H9 (cell line): Measurements from ENCODE around the gene KANSL1. TPM values are rescaled to one million over a fixed set of nuclear protein-coding genes. Genes with fewer than 3 reads are reported as not detected.

Experiments
- DNase-seq: peaks from one replicate; pipeline ENCODE4 v3.0.0-alpha.2; 2017
- H2AFZ ChIP-seq: one replicate; pipeline ENCODE4 v1.6.1; 2013; ENCODE audit warnings: mild to moderate bottlenecking, low read length, control low read depth, moderate library complexity
- H2AK5ac ChIP-seq: 2 replicates; pipeline ENCODE4 v1.6.1; 2013; ENCODE audit warnings: low read length, control low read depth, mixed read lengths; ENCODE audit not compliant: insufficient read length
- H2BK120ac ChIP-seq: one replicate; pipeline ENCODE4 v1.6.1; 2013; ENCODE audit warnings: low read depth, mild to moderate bottlenecking, low read length, control low read depth, inconsistent platforms; ENCODE audit not compliant: poor library complexity, severe bottlenecking
- H2BK12ac ChIP-seq: 2 replicates; pipeline ENCODE4 v1.6.1; 2013; ENCODE audit warnings: low read length, control low read depth, mixed read lengths, low read depth; ENCODE audit not compliant: insufficient read length
- H2BK15ac ChIP-seq: 2 replicates; pipeline ENCODE4 v1.6.1; 2013; ENCODE audit warnings: low read depth, low read length, control low read depth
- H2BK20ac ChIP-seq: one replicate; pipeline ENCODE4 v1.6.1; 2013; ENCODE audit warnings: low read depth, mild to moderate bottlenecking, low read length, control low read depth, inconsistent platforms; ENCODE audit not compliant: poor library complexity, severe bottlenecking
- H2BK5ac ChIP-seq: 2 replicates; pipeline ENCODE4 v1.6.1; 2013; ENCODE audit warnings: low read length, control low read depth, mixed read lengths; ENCODE audit not compliant: insufficient read length
- H3K14ac ChIP-seq: 2 replicates; pipeline ENCODE4 v1.6.1; 2013; ENCODE audit warnings: low read length, control low read depth; ENCODE audit not compliant: insufficient read depth
- H3K18ac ChIP-seq: 2 replicates; pipeline ENCODE4 v1.6.1; 2013; ENCODE audit warnings: low read depth, mild to moderate bottlenecking, mixed read lengths, low read length, control low read depth; ENCODE audit not compliant: insufficient read length
- H3K23ac ChIP-seq: 2 replicates; pipeline ENCODE4 v1.6.1; 2013; ENCODE audit warnings: low read length, control low read depth, mixed read lengths, low read depth; ENCODE audit not compliant: insufficient read length
- H3K23me2 ChIP-seq: 2 replicates; pipeline ENCODE4 v1.6.1; 2013; ENCODE audit warnings: low read depth, mild to moderate bottlenecking, mixed read lengths, low read length, control low read depth; ENCODE audit not compliant: insufficient read length, poor library complexity, severe bottlenecking
- H3K27ac ChIP-seq: 2 replicates; pipeline ENCODE4 v1.5.1; 2013; ENCODE audit warnings: low read length, control low read depth, mixed read lengths, low read depth; ENCODE audit not compliant: insufficient read length
- H3K27me3 ChIP-seq: 2 replicates; pipeline ENCODE4 v1.6.1; 2013; ENCODE audit warnings: low read length, control low read depth, inconsistent platforms; ENCODE audit not compliant: insufficient read depth
- H3K4ac ChIP-seq: 2 replicates; pipeline ENCODE4 v1.6.1; 2013; ENCODE audit warnings: low read depth, mild to moderate bottlenecking, control low read depth, inconsistent platforms, low read length, moderate library complexity
- H3K4me1 ChIP-seq: 2 replicates; pipeline ENCODE4 v1.6.1; 2013; ENCODE audit warnings: low read length, control low read depth, inconsistent platforms; ENCODE audit not compliant: insufficient read depth
- H3K4me2 ChIP-seq: 2 replicates; pipeline ENCODE4 v1.6.1; 2013; ENCODE audit warnings: low read length, control low read depth, mixed read lengths; ENCODE audit not compliant: insufficient read length, insufficient read depth
- H3K56ac ChIP-seq: 2 replicates; pipeline ENCODE4 v1.6.1; 2013; ENCODE audit warnings: low read depth, mild to moderate bottlenecking, mixed read lengths, low read length, control low read depth; ENCODE audit not compliant: insufficient read length
- H3K79me1 ChIP-seq: 2 replicates; pipeline ENCODE4 v1.6.1; 2013; ENCODE audit warnings: low read depth, mild to moderate bottlenecking, moderate library complexity, low read length, control low read depth, inconsistent platforms; ENCODE audit not compliant: insufficient read depth, poor library complexity, severe bottlenecking
- H3K79me2 ChIP-seq: 2 replicates; pipeline ENCODE4 v1.6.1; 2013; ENCODE audit warnings: low read length, control low read depth, inconsistent platforms; ENCODE audit not compliant: insufficient read depth
- H3K9ac ChIP-seq: 2 replicates; pipeline ENCODE4 v1.6.1; 2013; ENCODE audit warnings: low read length, control low read depth, mixed read lengths; ENCODE audit not compliant: insufficient read length; ENCODE audit errors: extremely low read depth
- H3K9me3 ChIP-seq: one replicate; pipeline ENCODE4 v1.6.1; 2013; ENCODE audit warnings: low read depth, low read length, inconsistent platforms; ENCODE audit not compliant: control insufficient read depth
- H3T11ph ChIP-seq: one replicate; pipeline ENCODE4 v1.6.1; 2013; ENCODE audit warnings: mild to moderate bottlenecking, low read length, control low read depth, inconsistent platforms
- H4K20me1 ChIP-seq: one replicate; pipeline ENCODE4 v1.6.1; 2013; ENCODE audit not compliant: control insufficient read depth, insufficient read length, insufficient read depth
- H4K5ac ChIP-seq: 2 replicates; pipeline ENCODE4 v1.6.1; 2013; ENCODE audit warnings: low read depth, mild to moderate bottlenecking, mixed read lengths, low read length, control low read depth; ENCODE audit not compliant: insufficient read length
- H4K8ac ChIP-seq: replicated peaks from 2 replicates; pipeline ENCODE4 v1.6.1; 2013; ENCODE audit warnings: low read length, control low read depth, mixed read lengths, low read depth; ENCODE audit not compliant: insufficient read length
- H4K91ac ChIP-seq: 2 replicates; pipeline ENCODE4 v1.6.1; 2013; ENCODE audit warnings: low read depth, mild to moderate bottlenecking, moderate library complexity, mixed read lengths, low read length, control low read depth; ENCODE audit not compliant: insufficient read length
- H3K27ac Mint-ChIP-seq, 3 experiments: 2 replicates in 2 of 3; 3 replicates in 1 of 3; pipeline ENCODE4 v1.8.0; 2020 to 2021; ENCODE audit warnings: mixed read lengths in 3 of 3, mild to moderate bottlenecking in 1 of 3, moderate library complexity in 1 of 3
- H3K27me3 Mint-ChIP-seq: 2 replicates; pipeline ENCODE4 v1.8.0; 2021; ENCODE audit warnings: low read depth, mild to moderate bottlenecking, moderate library complexity, mixed read lengths
- H3K36me3 Mint-ChIP-seq, 3 experiments: 2 replicates in 2 of 3; 3 replicates in 1 of 3; pipeline ENCODE4 v1.8.0; 2020 to 2021; ENCODE audit warnings: low read depth in 3 of 3, mixed read lengths in 3 of 3; ENCODE audit not compliant: insufficient read depth in 1 of 3
- H3K4me1 Mint-ChIP-seq, 2 experiments: 2 replicates each; pipeline ENCODE4 v1.8.0; 2020; ENCODE audit warnings: mixed read lengths in 2 of 2
- H3K4me3 Mint-ChIP-seq, 2 experiments: 2 replicates in 1 of 2; 3 replicates in 1 of 2; pipeline ENCODE4 v1.8.0; 2020 to 2021; ENCODE audit warnings: mild to moderate bottlenecking in 2 of 2, mixed read lengths in 2 of 2, moderate library complexity in 1 of 2
- H3K9me3 Mint-ChIP-seq, 2 experiments: 2 replicates in 1 of 2; 3 replicates in 1 of 2; pipeline ENCODE4 v1.8.0; 2020; ENCODE audit warnings: mild to moderate bottlenecking in 2 of 2, mixed read lengths in 2 of 2, moderate library complexity in 1 of 2
- CTCF ChIP-seq: fragments of 200-600 bp; sonication (generic); conservative IDR thresholded peaks from 3 replicates; pipeline ENCODE4 v1.8.0; 2021; ENCODE audit warnings: antibody characterized with exemption, mild to moderate bottlenecking
- WGBS: extraction: QIAGEN DNeasy Blood & Tissue Kit; methylation state at CpG from one replicate; pipeline ENCODE4 v1.1.7; 2013; ENCODE audit warnings: missing lambda C conversion rate, low lambda C conversion rate, mixed read lengths; ENCODE audit not compliant: insufficient read length; ENCODE audit errors: extremely low coverage; 5-methylcytosine and 5-hydroxymethylcytosine counted together
- total RNA-seq: library from RNA; stranded (reverse); gene quantifications from 2 replicates; pipeline ENCODE4 v1.2.1, GENCODE V29; 2021

The KANSL1 gene
- total RNA-seq, 1 experiment from 2014 or later, result 114 TPM

- H2AFZ ChIP-seq, result no peak overlapping the region
- no peak overlapping the region for H2BK5ac ChIP-seq
- no peak overlapping the region for H3K4me2 ChIP-seq
- H2BK12ac ChIP-seq, result no peak overlapping the region
- H3T11ph ChIP-seq, result no peak overlapping the region
- DNase-seq, result no peak
- no peak overlapping the region for H4K91ac ChIP-seq
- peaks cover 13 to 18% of the 10 kb centered on the region in 2 experiments for H3K4me1 Mint-ChIP-seq
- no peaks in the 10 kb centered on the region for H3K79me1 ChIP-seq
- H3K27me3 ChIP-seq, result no peaks in the 10 kb centered on the region
- no peak overlapping the region for H3K4ac ChIP-seq
- no peak overlapping the region for H4K8ac ChIP-seq
- H3K18ac ChIP-seq, result no peak overlapping the region
- H3K36me3 Mint-ChIP-seq, result peaks cover 28 to 81% (median 80%) of the 10 kb centered on the region in 3 experiments; a peak in 6 of 7 replicates
- no peak overlapping the region for H3K23ac ChIP-seq
- no peak overlapping the region for H3K27ac ChIP-seq
- H3K27ac Mint-ChIP-seq, result peak overlapping the region; percentile 40 to 89 (median 84); a peak in 4 of 7 replicates
- no peaks in the 10 kb centered on the region for H3K4me1 ChIP-seq
- H3K9ac ChIP-seq, result no peak overlapping the region
- H3K23me2 ChIP-seq, result no peaks in the 10 kb centered on the region
- H4K5ac ChIP-seq, result no peak overlapping the region
- H2BK120ac ChIP-seq, result no peak overlapping the region
- H3K56ac ChIP-seq, result no peak overlapping the region
- H3K9me3 Mint-ChIP-seq, result no peaks in the 10 kb centered on the region
- no CpG with 5 or more reads among the region's 3 CpGs for WGBS
- TF ChIP-seq CTCF, result no peak
- H3K14ac ChIP-seq, result no peak overlapping the region
- H3K27me3 Mint-ChIP-seq, result no peaks in the 10 kb centered on the region
- H2AK5ac ChIP-seq, result no peak overlapping the region
- H3K79me2 ChIP-seq, result no peaks in the 10 kb centered on the region
- H3K4me3 Mint-ChIP-seq, result no peak overlapping the region
- no peaks in the 10 kb centered on the region for H4K20me1 ChIP-seq
- no peaks in the 10 kb centered on the region for H3K9me3 ChIP-seq
- H2BK20ac ChIP-seq, result no peak overlapping the region
- H2BK15ac ChIP-seq, result no peak overlapping the region
Observed at GRCh38 chr17:46043606-46044005, 149.6 kb downstream of the KANSL1 start.
